OCI-LY3 (cell line): ENCODE data around the gene ZSWIM6.

ENCODE experiments used
- H2AFZ ChIP-seq: fragments of 200-600, 300-600 bp; shearing (Covaris generic); 2 replicates; pipeline ENCODE4 v1.6.0; 2014; ENCODE audit warnings: antibody characterized with exemption, low read depth, low read length
- H3K27ac ChIP-seq: fragments of 200-600, 300-600 bp; sonication (generic); 2 replicates; pipeline ENCODE4 v1.5.1; 2014; ENCODE audit warnings: mild to moderate bottlenecking, low read length, moderate library complexity, mixed read lengths
- H3K27me3 ChIP-seq: fragments of 200-600, 300-600 bp; sonication (generic); 2 replicates; pipeline ENCODE4 v1.6.1; 2014; ENCODE audit warnings: low read depth, low read length, mixed read lengths
- H3K36me3 ChIP-seq: fragments of 200-600, 300-600 bp; sonication (generic); replicated peaks from 2 replicates; pipeline ENCODE3; 2014; ENCODE audit warnings: low read depth, low read length, mixed read lengths
- H3K4me1 ChIP-seq: fragments of 300-600, 200-600 bp; sonication (generic); 2 replicates; pipeline ENCODE4 v1.6.1; 2014; ENCODE audit warnings: low read length, mixed read lengths
- H3K4me2 ChIP-seq: fragments of 200-600, 300-600 bp; sonication (generic); 2 replicates; pipeline ENCODE4 v1.6.1; 2014; ENCODE audit warnings: low read length, mixed read lengths
- H3K4me3 ChIP-seq: fragments of 300-600, 200-600 bp; sonication (generic); 2 replicates; pipeline ENCODE4 v1.5.1; 2014; ENCODE audit warnings: antibody characterized with exemption, mild to moderate bottlenecking, low read length, moderate library complexity
- H3K79me2 ChIP-seq: fragments of 300-600, 200-600 bp; shearing (Covaris generic); 2 replicates; pipeline ENCODE4 v1.6.1; 2014; ENCODE audit warnings: mild to moderate bottlenecking, low read length, mixed read lengths
- H3K9ac ChIP-seq: fragments of 300-600, 200-600 bp; shearing (Covaris generic); 2 replicates; pipeline ENCODE4 v1.6.0; 2014; ENCODE audit warnings: mild to moderate bottlenecking, low read length, moderate library complexity
- H3K9me3 ChIP-seq: fragments of 200-600, 300-600 bp; shearing (Covaris generic); 2 replicates; pipeline ENCODE4 v1.6.1; 2014; ENCODE audit warnings: low read length, mixed read lengths; ENCODE audit not compliant: insufficient read depth
- H4K20me1 ChIP-seq: fragments of 200-600, 300-600 bp; sonication (generic); 2 replicates; pipeline ENCODE4 v1.6.1; 2016; ENCODE audit warnings: low read length, mixed read lengths; ENCODE audit not compliant: insufficient read depth
- CTCF ChIP-seq: fragments of 200-600, 300-600 bp; sonication (generic); IDR thresholded peaks from 2 replicates; pipeline ENCODE4 v1.5.1; 2014; ENCODE audit warnings: antibody characterized with exemption, low read length, low read depth
- EZH2phosphoT487 ChIP-seq: fragments of 200-600 bp; shearing (Covaris generic); IDR thresholded peaks from 2 replicates; pipeline ENCODE4 v1.6.1; 2018; ENCODE audit warnings: antibody characterized with exemption, mixed run types, low read depth

The ZSWIM6 gene

GRCh38 chr5:61578858-61579503 is 246.9 kb downstream of the ZSWIM6 start:
- Histone ChIP-seq H3K4me3 (no peak overlapping the region), H3K36me3 (no peaks in the 10 kb centered on the region), H3K4me2 (no peak overlapping the region), H4K20me1 (no peaks in the 10 kb centered on the region), H3K9me3 (no peaks in the 10 kb centered on the region), H3K79me2 (no peaks in the 10 kb centered on the region), H3K27me3 (no peaks in the 10 kb centered on the region), H3K9ac (no peak overlapping the region), H2AFZ (no peak overlapping the region), H3K4me1 (0 out of 2 replicates have a peak, but pooled peaks cover 4% of the 10 kb centered on the region), H3K27ac (no peak overlapping the region)
- TF ChIP-seq EZH2phosphoT487 (no peak), CTCF (no peak)

- Histone ChIP-seq H2AFZ (no peak overlapping the region), H3K79me2 (no peaks in the 10 kb centered on the region), H3K27ac (no peak overlapping the region), H3K4me3 (no peak overlapping the region), H3K4me1 (0 out of 2 replicates have a peak, but pooled peaks cover 4% of the 10 kb centered on the region), H3K9ac (no peak overlapping the region), H4K20me1 (no peaks in the 10 kb centered on the region), H3K4me2 (no peak overlapping the region), H3K9me3 (no peaks in the 10 kb centered on the region), H3K27me3 (no peaks in the 10 kb centered on the region), H3K36me3 (no peaks in the 10 kb centered on the region)
- TF ChIP-seq EZH2phosphoT487 = no peak
- TF ChIP-seq CTCF = no peak
These were observed 250.3 kb downstream of the ZSWIM6 start for GRCh38 chr5:61582205-61582820.

- no peak for TF ChIP-seq EZH2phosphoT487
- H3K79me2 ChIP-seq = no peaks in the 10 kb centered on the region
- H3K4me3 ChIP-seq = no peak overlapping the region
- no peaks in the 10 kb centered on the region for H4K20me1 ChIP-seq
- H3K27me3 ChIP-seq = no peaks in the 10 kb centered on the region
- H3K27ac ChIP-seq = no peak overlapping the region
- 0 out of 2 replicates have a peak, but pooled peaks cover 4% of the 10 kb centered on the region for H3K4me1 ChIP-seq
- H2AFZ ChIP-seq = no peak overlapping the region
- H3K9me3 ChIP-seq = no peaks in the 10 kb centered on the region
- H3K9ac ChIP-seq = no peak overlapping the region
- H3K36me3 ChIP-seq = no peaks in the 10 kb centered on the region
- H3K4me2 ChIP-seq = no peak overlapping the region
These were observed 250.8 kb downstream of the ZSWIM6 start for GRCh38 chr5:61582887-61583286.

- H3K4me1 ChIP-seq = 0 out of 2 replicates have a peak, but pooled peaks cover 4% of the 10 kb centered on the region
These were observed 254.3 kb downstream of the ZSWIM6 start for GRCh38 chr5:61586096-61587084.

More at GRCh38 chr5:61586096-61587084, 254.3 kb downstream of the ZSWIM6 start:
- Histone ChIP-seq H3K36me3 (no peaks in the 10 kb centered on the region), H4K20me1 (no peaks in the 10 kb centered on the region), H3K9me3 (no peaks in the 10 kb centered on the region), H3K27me3 (no peaks in the 10 kb centered on the region), H2AFZ (no peak overlapping the region), H3K79me2 (no peaks in the 10 kb centered on the region), H3K4me2 (no peak overlapping the region), H3K9ac (no peak overlapping the region), H3K27ac (no peak overlapping the region), H3K4me3 (no peak overlapping the region)
- no peak for TF ChIP-seq CTCF
